ENCODE data around the gene ARL4D.

Gene ARL4D

DNA sequence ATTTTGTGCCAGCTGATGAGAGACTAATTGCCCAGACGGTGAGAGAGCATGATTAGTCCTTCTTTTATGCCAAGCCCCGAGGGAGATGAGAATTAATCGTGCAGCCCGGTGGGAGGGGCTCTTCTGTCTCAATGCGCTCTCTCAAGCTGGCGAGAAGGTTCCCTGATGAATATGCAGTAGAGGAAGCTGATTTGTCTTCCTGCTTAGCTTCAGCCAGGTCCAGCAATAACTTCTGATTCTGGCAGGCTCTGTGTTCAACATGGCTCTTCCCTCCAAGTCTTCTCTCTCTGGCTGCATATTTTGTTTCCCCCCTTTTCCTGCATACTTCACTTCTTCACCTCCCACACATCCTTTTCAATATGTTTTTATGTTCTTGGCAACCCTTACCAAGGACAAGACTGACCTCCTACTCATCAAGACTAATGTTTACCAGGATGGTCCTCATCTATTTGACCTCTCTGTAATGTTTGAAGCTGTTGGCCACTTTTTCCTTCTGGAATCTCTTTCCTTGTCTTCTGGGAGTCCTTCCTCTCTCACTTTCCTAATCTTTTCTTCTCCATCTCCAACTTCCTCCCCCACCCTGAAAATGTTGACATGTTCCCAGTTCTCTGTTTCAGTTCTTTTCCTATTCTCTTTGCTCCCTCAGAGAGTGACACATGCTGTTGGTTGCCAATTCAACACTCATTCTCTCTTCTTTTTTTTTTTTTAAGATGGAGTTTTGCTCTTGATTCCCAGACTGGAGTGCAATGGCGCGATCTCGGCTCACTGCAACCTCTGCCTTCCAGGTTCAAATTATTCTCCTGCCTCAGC lies 33.1 kb downstream of the ARL4D start:
- peak; percentile 63 for DNase-seq

GRCh38 chr17:43434902-43435319 lies 36.1 kb downstream of the ARL4D start:
- DNase-seq, result no peak

- DNase-seq, result no peak
Observed at GRCh38 chr17:43437756-43438155, 39.0 kb downstream of the ARL4D start.

DNA sequence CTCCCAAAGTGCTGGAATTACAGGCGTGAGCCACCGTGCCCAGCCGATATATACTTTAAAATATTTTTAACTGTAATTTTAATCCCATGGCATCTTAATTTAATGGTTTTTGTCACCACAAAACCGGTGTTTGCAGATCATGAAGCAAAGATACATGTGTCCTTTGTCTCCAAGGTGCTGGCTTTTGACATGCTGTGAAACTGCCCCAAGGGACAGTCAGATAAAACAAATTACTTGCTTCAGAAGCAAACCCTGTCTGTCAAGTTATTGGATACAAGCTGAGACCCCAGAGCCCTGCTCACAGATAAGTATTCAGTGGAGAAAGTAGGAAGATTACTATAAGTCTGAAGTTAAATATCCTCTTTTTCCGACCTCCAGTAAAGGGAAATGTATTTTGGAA lies 39.8 kb downstream of the ARL4D start:
- DNase-seq, result no peak

DNA sequence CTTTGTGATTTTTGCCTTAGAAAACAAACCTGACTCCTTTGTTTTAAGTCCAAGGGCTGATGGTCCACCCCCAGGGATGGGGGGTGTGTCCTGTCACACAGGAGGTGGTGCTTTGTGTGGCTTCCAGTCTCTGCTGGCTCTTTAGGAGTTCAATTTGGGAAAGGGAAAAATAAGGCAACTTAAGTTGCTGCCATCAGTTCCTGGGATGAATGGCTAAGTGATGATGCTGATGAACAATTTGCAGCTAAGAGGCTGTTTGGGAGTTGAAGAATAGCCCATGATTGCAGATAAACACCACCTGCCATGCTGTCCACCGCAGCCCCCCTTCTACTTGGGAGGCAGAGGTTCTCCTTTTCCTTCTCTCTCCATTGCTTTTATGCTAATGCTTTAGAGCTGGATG lies 40.2 kb downstream of the ARL4D start:
- DNase-seq, result no peak

DNA sequence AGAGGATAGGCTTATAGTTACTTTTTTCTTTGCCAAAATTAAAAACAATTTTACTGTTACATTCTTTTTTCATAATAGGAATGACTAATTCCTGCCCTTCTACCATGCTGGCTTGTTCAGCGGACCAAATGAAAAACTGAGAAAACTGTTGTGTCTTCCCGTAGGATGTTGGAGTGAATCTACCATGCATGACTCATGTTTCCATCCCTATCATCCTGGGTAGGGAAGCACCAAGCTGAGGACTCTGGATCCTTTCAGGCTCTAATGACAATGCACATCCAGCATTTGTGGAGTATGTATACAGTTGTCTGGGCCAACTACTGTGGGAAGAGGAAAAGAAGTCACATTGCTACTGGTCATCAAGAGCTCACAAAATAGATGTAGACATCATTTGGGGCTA lies 43.9 kb downstream of the ARL4D start:
- DNase-seq, result no peak

DNA sequence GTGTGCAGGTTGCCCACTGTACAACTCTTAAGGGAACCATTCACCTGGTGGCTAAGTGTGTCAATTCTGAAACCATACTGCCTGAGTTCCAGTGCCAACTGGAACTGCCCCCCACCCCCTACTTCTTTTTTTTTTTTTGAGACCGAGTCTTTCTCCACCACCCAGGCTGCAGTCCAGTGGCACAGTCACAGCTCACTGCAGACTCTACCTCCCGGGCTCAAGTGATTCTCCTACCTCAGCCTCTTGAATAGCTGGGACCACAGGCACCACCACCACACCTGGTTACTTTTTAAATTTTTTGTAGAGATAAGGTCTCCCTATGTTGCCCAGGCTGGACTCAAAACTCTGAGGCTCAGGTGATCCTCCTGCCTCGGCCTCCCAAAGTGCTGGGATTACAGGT lies 44.6 kb downstream of the ARL4D start:
- no peak for DNase-seq

GRCh38 chr17:43444223-43445008 lies 45.6 kb downstream of the ARL4D start:
- no peak for DNase-seq

- no peak for DNase-seq
Observed at GRCh38 chr17:43445009-43445589, 46.3 kb downstream of the ARL4D start.

DNA sequence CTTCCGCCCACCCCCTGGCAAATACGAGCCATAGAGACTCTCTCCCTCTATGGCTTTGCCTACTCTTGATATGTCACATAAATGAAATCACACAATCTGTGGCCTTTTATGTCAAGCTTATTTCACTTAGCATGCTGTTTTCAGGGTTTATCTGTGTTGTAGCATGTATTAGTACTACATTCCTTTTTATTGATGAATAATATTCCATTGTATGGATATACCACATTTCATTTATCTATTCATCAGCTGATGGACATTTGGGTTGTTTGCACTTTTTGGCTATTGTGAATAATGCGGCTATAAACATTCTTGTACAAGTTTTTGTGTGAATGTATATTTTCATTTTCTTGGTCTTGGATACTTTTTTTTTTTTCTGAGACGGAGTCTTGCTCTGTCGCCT lies 48.0 kb downstream of the ARL4D start:
- DNase-seq, result no peak

DNA sequence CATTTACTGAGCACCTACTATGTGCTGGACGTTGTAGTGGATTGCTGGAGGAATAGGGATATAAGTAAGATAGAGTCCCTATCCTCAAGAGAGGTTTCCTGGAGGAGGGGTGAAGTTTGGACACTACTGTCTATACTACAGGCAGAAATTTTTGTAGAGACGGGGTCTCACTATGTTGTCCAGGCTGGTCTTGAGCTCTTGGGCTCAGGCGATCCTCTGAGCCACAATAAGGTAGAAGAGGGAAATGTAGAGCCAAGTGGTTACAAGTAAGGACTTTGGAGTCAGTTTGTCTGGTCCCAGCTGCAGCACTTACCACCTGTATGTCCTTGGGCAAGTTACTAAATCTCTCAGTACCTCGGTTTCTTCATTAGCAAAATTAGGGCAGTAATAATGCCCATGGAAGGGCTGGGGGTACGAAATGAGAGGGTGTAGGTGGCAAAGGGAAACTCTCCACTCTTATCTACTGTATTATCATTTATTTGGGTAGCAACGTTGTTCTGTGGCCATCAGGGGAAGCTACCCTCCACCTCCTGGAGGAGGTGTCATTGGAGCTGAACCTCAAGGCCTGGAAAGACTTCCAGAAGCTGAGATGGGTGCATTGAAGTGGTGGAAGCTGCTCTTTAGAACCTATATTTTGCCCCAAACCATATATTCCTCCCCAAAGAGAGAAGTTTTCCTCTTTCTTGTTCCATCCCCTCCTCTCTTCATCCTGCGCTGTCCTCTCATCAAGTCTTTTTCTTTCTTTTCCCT lies 50.1 kb downstream of the ARL4D start:
- DNase-seq, result no peak

GRCh38 chr17:43449470-43450248 lies 50.9 kb downstream of the ARL4D start:
- DNase-seq, result no peak
